Right cardiac atrium (tissue), 5 donors: Measurements from ENCODE around the gene TECPR2. TPM values are rescaled to one million over a fixed set of nuclear protein-coding genes. Genes with fewer than 3 reads are reported as not detected.
A peak's percentile ranks its signal among the peaks of the same experiment; 100 is the strongest.

Source experiments
- ATAC-seq, 2 donors: fragments of 200-7000 bp; cut with Tn5 transposase; one replicate each; pipeline versions ENCODE4 v1.8.0 to v1.9.1; 2020; ENCODE audit warnings: moderate library complexity in 2 of 2, mild to moderate bottlenecking in 1 of 2
- DNase-seq, 3 donors: peaks; one replicate each; pipeline ENCODE4 v3.0.0-alpha.2; 2020
- H3K27ac ChIP-seq: one replicate; pipeline ENCODE4 v1.5.1; 2013; ENCODE audit warnings: mild to moderate bottlenecking, low read length, control low read depth, moderate library complexity
- H3K27me3 ChIP-seq: one replicate; pipeline ENCODE4 v1.6.1; 2013; ENCODE audit not compliant: control insufficient read depth, insufficient read depth
- H3K4me1 ChIP-seq: one replicate; pipeline ENCODE4 v1.6.1; 2013; ENCODE audit warnings: low read length; ENCODE audit not compliant: control insufficient read depth, insufficient read depth
- H3K4me3 ChIP-seq: one replicate; pipeline ENCODE4 v1.5.1; 2013; ENCODE audit warnings: low read length, control low read depth
- H3K9me3 ChIP-seq: one replicate; pipeline ENCODE4 v1.6.1; 2013; ENCODE audit warnings: low read length; ENCODE audit not compliant: control insufficient read depth
- WGBS: extraction: QIAGEN DNeasy Blood & Tissue Kit; methylation state at CpG from one replicate; pipeline ENCODE4 v1.1.7; 2013; 5-methylcytosine and 5-hydroxymethylcytosine counted together
- intact Hi-C, 4 donors: fragments of 100-400 bp; cut with DNase I; formaldehyde crosslinking; loops; one replicate each; pipeline versions ENCODE4 v1.11.0 to v1.14.0; 2022 to 2023
- polyA plus RNA-seq: library from polyadenylated mRNA; stranded (reverse); fragments of 200-250 nt; gene quantifications from one replicate; pipeline ENCODE4 v1.2.3, GENCODE V29; 2013
- total RNA-seq, 4 donors: library from RNA; stranded (reverse); fragmentation: NEBNext Ultra II Directional; extraction: Animal tissue kit (Norgen Biotek cat#: 25700); gene quantifications; one replicate each; pipeline ENCODE4 v1.2.1, GENCODE V29; 2021
- donor health status: healthy with polysubstance abuse.
- donor health status: DM: no; HTN: yes; CAD: no.
- donor health status: DM: no; HTN: no; CAD: no.
- donor health status: DM: no; HTN: yes; CAD: no; lungs with severe emphysema.
- donor health status: DM: yes; HTN: yes; CAD: no.

Gene TECPR2
- total and polyA plus RNA-seq, 5 donors = 10.1 to 32.0 (median 23.5) TPM

GRCh38 chr14:102374264-102374663 lies 11.5 kb downstream of the TECPR2 start:
- WGBS = 87% methylated on average over 2 of the region's 2 CpGs
- Histone ChIP-seq H3K27me3 (no peaks in the 10 kb centered on the region), H3K4me1 (peaks cover 12% of the 10 kb centered on the region), H3K9me3 (no peaks in the 10 kb centered on the region), H3K4me3 (no peak overlapping the region), H3K27ac (no peak overlapping the region)
- no peak for ATAC-seq
- intact Hi-C loops = no loop called here
- DNase-seq = no peak

GRCh38 chr14:102375119-102375518 lies 12.4 kb downstream of the TECPR2 start:
- Histone ChIP-seq H3K27ac (no peak overlapping the region), H3K27me3 (no peaks in the 10 kb centered on the region), H3K4me1 (peaks cover 12% of the 10 kb centered on the region), H3K4me3 (no peak overlapping the region), H3K9me3 (no peaks in the 10 kb centered on the region)
- intact Hi-C loops = no loop called here
- 97% methylated on average over 5 of the region's 5 CpGs for WGBS
- DNase-seq (no peak), ATAC-seq (no peak)

DNA sequence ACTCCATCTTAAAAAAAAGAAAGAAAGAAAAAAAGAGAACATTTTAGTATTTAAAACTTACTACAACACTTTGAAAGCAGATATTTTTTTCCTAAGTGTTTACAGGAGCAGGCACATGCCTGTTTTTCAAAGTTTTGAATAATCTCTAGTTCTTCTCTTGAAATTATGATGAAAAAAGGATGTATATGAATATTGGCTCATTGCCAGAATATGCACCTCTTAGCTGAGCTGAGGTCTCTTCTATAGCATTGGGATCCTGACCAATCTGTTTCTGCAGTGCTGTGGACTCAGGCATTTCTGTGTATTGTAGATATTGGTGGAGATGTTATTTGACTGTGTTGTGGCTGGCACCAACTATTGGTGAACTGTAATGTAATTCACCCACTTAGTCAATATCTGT lies 15.0 kb downstream of the TECPR2 start:
- intact Hi-C loops = no loop called here
- Histone ChIP-seq H3K27ac (no peak overlapping the region), H3K27me3 (no peaks in the 10 kb centered on the region), H3K4me3 (no peak overlapping the region), H3K9me3 (no peaks in the 10 kb centered on the region), H3K4me1 (peaks cover 2% of the 10 kb centered on the region)
- ATAC-seq (no peak), DNase-seq (no peak)

GRCh38 chr14:102378830-102379229 lies 16.1 kb downstream of the TECPR2 start:
- intact Hi-C loops = no loop called here

GRCh38 chr14:102387086-102387485 lies 24.3 kb downstream of the TECPR2 start:
- ATAC-seq (no peak), DNase-seq (no peak)
- intact Hi-C loops = no loop called here
- Histone ChIP-seq H3K4me3 (no peak overlapping the region), H3K27ac (no peak overlapping the region), H3K27me3 (no peaks in the 10 kb centered on the region), H3K9me3 (no peaks in the 10 kb centered on the region), H3K4me1 (peaks cover 4% of the 10 kb centered on the region)

More at GRCh38 chr14:102378830-102379229, 16.1 kb downstream of the TECPR2 start:
- H3K9me3 ChIP-seq = no peaks in the 10 kb centered on the region
- WGBS = 96% methylated on average over 9 of the region's 9 CpGs
- DNase-seq = no peak
- H3K27me3 ChIP-seq = no peaks in the 10 kb centered on the region
- no peak overlapping the region for H3K27ac ChIP-seq
- no peak for ATAC-seq
- H3K4me1 ChIP-seq = peaks cover 2% of the 10 kb centered on the region
- no peak overlapping the region for H3K4me3 ChIP-seq

DNA sequence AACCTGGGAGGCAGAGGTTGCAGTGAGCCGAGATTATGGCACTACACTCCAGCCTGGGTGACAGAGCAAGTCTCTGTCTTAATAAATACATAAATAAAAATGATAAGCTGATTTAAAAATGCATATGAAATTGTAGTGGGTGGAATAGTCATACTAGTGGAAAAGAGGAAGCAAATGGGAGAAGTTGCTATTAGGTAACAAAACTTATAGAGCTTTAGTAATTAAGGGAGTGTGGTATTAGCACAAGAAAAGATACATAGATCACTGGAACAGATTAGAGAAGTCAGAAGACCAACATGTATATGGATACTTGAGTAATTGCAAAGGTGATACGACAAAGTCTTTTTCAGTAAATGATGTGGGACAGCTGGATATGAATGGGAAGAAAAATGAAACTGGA lies 26.5 kb downstream of the TECPR2 start:
- 90% methylated on average over 2 of the region's 2 CpGs for WGBS
- intact Hi-C loops = no loop called here
- no peak for DNase-seq
- no peak for ATAC-seq
- Histone ChIP-seq H3K4me3 (no peak overlapping the region), H3K9me3 (no peaks in the 10 kb centered on the region), H3K27ac (no peak overlapping the region), H3K4me1 (peaks cover 4% of the 10 kb centered on the region), H3K27me3 (no peaks in the 10 kb centered on the region)

DNA sequence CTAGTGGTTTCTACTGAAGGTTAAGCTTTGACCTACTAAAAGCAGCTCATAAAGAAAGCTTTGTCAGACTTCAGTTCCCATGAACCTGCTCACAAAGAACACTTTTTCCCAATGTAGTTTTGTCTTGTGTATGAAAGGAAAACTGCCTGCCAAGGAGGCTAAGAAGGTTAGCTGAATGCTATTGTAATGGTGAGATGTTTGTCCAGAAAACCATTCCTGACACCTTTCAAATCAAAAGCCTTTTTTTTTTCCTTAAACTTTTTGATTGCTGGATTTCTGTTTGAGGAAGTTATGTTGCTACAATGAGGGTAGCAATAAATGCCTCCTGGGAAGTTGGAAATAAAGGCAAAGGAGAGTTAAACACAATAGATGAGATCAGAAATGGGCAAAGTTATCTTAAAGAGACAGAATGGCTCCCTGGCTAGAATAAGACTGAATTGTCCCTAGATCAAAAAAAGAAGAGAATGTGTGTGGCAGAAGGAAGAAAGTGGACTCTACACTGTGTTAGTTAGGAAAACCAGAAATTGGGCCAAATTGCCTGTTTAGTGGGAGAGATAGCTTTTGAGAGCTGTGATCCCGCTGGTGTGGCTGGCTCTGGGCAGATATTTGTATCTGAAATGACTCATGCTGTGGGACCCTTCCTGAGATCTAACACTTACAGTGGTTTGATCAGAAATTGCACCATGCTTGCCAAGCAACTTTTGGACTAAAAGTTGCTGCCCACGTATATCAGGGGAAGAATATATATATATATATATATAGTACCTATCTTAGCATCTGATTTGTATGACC lies 27.5 kb downstream of the TECPR2 start:
- H3K27ac ChIP-seq = no peak overlapping the region
- H3K27me3 ChIP-seq = no peaks in the 10 kb centered on the region
- no peak overlapping the region for H3K4me3 ChIP-seq
- peaks cover 4% of the 10 kb centered on the region for H3K4me1 ChIP-seq
- H3K9me3 ChIP-seq = no peaks in the 10 kb centered on the region
- 27% methylated on average over 2 of the region's 2 CpGs for WGBS
- intact Hi-C loops = no loop called here
- ATAC-seq (peak; percentile 31 to 60), DNase-seq (no peak)

DNA sequence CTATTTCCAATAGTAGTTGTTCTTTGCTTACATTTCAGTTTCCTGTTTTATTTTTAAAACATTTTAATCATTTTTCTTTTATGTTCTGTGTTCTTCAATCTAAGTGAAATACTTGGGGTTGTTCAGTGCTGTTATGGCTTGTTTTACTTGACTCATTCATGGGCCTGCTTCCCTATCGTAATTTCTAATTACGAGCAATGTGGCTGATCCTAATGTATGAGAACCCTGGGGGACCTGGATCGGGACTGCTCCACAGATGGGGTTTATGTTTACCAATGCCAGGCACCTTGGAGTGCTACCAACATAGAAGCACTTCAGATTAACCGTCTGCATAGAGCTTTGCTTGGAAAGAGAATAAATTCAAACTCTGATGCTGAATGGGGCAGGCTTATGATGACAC lies 29.8 kb downstream of the TECPR2 start:
- intact Hi-C loops = no loop called here
- no peak for ATAC-seq
- H3K4me3 ChIP-seq = no peak overlapping the region
- no peak overlapping the region for H3K27ac ChIP-seq
- 56% methylated on average over 4 of the region's 4 CpGs for WGBS
- DNase-seq = no peak
- peaks cover 4% of the 10 kb centered on the region for H3K4me1 ChIP-seq
- H3K9me3 ChIP-seq = no peaks in the 10 kb centered on the region
- no peaks in the 10 kb centered on the region for H3K27me3 ChIP-seq

- Histone ChIP-seq H3K4me1 (peaks cover 4% of the 10 kb centered on the region), H3K9me3 (no peaks in the 10 kb centered on the region), H3K4me3 (no peak overlapping the region), H3K27me3 (no peaks in the 10 kb centered on the region), H3K27ac (no peak overlapping the region)
- 67% methylated on average over 9 of the region's 9 CpGs for WGBS
- ATAC-seq (no peak), DNase-seq (no peak)
- intact Hi-C loops = no loop called here
Observed at GRCh38 chr14:102394717-102395375, 32.1 kb downstream of the TECPR2 start.

DNA sequence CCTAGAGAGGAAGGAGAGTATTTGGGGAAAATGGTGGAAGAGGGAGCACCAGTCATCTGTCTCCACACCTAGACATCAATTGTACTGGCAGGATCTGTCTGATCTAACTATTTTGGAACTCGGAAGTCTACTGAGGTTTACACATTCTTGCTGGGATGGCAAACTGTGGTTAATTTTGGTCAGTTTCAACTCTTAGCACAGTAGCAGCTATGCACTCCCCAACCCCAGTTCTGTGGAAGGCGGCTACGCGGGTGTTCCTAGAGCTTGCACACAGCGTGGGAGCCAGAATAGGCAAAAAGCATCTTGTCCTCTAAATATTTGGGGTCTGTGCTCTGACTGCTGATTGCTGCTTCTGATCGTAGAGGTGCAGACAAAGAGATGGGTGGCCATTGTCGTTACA lies 33.8 kb downstream of the TECPR2 start:
- no peak for ATAC-seq
- intact Hi-C loops = no loop called here

DNA sequence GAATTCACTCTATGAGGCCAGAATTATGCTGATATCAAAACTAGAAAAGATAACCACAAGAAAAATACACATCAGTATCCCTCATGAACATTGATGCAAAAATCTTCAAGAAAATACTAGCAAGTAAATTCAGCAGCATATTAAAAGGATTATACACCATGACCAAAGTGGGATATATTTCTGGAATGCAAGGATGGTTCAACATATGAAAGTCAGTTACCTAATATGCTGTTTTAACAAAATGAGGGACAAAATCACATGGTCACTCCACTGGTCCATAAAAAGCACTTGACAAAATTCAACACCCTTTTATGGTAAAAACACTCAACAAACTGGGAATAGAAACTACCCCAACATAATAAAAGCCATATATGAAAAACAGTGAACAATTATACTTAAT lies 40.3 kb downstream of the TECPR2 start:
- Histone ChIP-seq H3K27me3 (no peaks in the 10 kb centered on the region), H3K4me3 (no peak overlapping the region), H3K4me1 (no peaks in the 10 kb centered on the region), H3K9me3 (no peaks in the 10 kb centered on the region), H3K27ac (no peak overlapping the region)
- DNase-seq (no peak), ATAC-seq (no peak)
- intact Hi-C loops = no loop called here

More for the DNA sequence above, 33.8 kb downstream of the TECPR2 start:
- Histone ChIP-seq H3K4me3 (no peak overlapping the region), H3K27ac (no peak overlapping the region), H3K27me3 (no peaks in the 10 kb centered on the region), H3K9me3 (no peaks in the 10 kb centered on the region), H3K4me1 (no peaks in the 10 kb centered on the region)
- no peak for DNase-seq
- whole genome bisulfite sequencing = 93% methylated on average over 7 of the region's 7 CpGs
